HG03103 (cell line): ENCODE results near the gene MRPL47.
"Not testable (repeated sequence)": the region's sequence is repeated elsewhere in the genome, so short reads cannot be mapped to it uniquely, and the experiment has no call there.

Experiments
- ATAC-seq: cut with Tn5 transposase; IDR thresholded peaks from one replicate; pipeline ENCODE4 v1.9.1; 2021; ENCODE audit warnings: low read depth; ENCODE audit not compliant: unreplicated experiment

Gene MRPL47

GRCh38 chr3:179604321-179605078 lies at the start of gene MRPL47, which contains the start of gene NDUFB5:
TSS of gene MRPL47 (minus strand) at chr3:179604638. CDS start at chr3:179604624, 14 bp downstream.
TSS of gene NDUFB5 (plus strand) at chr3:179604794. CDS start at chr3:179604816, 22 bp downstream.
- peak; percentile 92 for ATAC-seq

- ATAC-seq = peak; percentile 56
Observed at GRCh38 chr3:179653096-179653797, 48.8 kb upstream of the MRPL47 start.

DNA sequence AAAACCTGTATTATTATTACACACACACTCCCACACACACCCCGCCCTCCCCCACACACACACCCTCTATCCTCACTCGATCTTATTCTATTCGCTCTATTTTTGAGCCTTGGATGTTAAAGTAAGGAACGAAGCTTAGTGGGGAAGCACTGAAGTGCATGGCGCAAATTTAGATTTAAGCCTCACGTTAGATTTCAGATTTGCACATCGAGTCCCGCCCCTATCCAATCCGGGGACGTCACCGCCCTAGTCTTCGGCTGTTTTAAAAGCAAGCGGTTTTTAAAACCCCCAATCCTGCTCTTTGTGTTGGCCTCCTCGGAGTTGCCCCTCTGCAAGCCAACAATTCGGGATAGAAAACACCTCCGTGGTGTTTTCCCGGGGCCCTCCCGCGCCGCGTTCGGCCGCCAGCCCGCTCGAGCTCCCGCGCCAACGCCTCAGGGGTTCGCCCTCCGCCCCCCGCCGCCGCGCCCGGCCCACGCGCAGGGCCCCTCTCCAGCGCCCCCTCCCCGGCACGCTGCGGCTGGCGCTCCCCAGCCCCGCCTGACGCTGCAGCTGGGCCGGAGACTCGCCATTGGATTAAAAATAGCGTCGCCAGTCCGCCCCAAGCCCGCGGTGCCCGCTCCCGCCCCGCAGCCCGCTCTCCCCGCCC lies 48.1 kb upstream of the MRPL47 start, which contains the start of gene USP13:
USP13 (plus strand) TSS at position 594 of the 649 bp plus-strand sequence. CDS start 186 bp downstream, outside the sequence.
- ATAC-seq = peak; percentile 58

GRCh38 chr3:179651687-179652446 lies 47.4 kb upstream of the MRPL47 start:
- no peak for ATAC-seq

DNA sequence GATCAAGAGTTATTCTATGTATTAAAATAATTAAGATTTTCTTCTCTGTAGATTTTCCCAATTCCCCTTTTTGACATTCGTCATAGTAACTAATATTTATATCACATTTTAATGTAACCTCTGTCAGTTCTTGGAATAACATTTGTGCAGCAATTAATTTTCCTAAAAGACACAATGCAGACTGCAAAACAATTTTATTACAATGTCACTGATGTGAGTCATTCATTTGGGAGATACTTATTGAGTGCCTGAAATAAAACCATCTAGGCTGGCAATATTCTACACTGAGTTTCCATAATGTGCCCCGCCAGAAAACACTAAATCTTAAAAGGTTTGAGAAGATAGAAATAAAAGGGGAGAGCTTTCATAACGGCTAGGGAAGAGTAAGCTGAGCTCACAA lies 41.7 kb upstream of the MRPL47 start:
- no peak for ATAC-seq

DNA sequence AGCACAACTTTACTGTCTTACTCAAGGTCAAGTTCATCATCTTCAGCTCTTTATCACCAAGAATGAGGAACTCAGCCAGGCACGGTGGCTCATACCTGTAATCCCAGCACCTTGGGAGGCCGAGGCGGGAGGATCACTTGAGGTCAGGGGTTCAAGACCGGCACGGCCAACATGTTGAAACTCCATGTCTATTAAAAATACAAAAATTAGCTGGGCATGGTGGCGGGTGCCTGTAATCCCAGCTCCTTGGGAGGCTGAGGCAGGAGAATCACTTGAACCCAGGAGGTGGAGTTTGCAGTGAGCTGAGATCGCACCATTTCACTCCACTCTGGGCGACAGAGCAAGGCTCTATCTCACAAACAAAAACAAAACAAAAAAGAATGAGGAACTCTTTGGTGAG lies 39.4 kb upstream of the MRPL47 start:
- not testable (repeated sequence) for ATAC-seq

- ATAC-seq = no peak
Observed at GRCh38 chr3:179642871-179643270, 38.4 kb upstream of the MRPL47 start.

GRCh38 chr3:179640469-179640868 lies 36.0 kb upstream of the MRPL47 start:
- ATAC-seq = no peak

DNA sequence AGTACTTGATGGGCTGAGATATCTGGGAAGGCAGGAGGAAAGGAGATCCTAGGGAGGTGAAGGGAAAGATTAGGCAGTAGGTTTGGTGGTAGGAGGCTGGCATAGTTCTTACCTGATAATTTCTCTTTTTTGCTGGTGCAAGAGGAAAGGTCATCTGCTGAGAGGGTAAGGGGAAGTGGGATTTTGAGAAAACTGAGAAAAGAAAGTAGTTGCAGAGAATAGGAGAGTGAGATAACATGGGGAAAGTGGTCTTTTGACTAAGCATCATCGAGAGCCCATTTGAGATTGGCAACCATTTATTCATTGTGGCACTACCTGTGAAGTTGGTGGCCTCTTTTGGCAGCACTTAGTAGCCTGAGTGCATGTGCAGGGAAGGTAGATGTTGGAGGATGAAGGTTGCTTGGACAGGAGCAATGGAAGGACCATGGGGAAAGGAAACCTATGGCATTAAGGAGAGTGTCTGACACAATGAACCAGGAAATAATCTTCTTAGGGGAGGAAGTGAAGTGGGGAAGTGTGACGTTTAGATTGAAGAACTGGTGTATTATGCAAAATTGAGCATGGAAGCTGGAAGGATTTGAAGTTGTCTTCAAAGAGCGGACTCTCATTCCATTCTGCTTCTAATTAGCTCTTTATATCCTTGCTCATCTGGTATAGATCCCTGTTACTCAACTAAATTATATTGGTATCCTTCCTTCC lies 26.5 kb upstream of the MRPL47 start:
- no peak for ATAC-seq

DNA sequence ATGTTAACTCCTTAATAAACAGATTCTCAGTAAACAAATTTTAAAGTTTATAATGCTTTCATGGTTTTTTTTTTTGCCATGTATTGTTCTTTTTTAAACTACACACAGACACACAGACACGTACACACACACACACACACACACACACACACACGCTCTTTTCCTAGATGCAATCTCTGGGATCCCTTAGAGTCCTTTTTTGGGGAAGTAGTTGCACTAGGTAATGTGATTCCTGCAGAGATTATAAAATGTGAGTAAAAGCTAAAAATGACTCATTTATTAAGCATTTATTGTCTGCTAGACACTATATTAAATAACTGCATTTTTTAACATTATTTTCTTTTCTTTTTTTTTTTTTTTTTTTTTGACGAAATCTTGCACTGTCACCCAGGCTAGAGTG lies 20.0 kb upstream of the MRPL47 start:
- no peak for ATAC-seq

- no peak for ATAC-seq
Observed at GRCh38 chr3:179622023-179622422, 17.6 kb upstream of the MRPL47 start.

- no peak for ATAC-seq
Observed at GRCh38 chr3:179615458-179616173, 11.2 kb upstream of the MRPL47 start.

- ATAC-seq = no peak
Observed at GRCh38 chr3:179613807-179614206, 9.4 kb upstream of the MRPL47 start.

DNA sequence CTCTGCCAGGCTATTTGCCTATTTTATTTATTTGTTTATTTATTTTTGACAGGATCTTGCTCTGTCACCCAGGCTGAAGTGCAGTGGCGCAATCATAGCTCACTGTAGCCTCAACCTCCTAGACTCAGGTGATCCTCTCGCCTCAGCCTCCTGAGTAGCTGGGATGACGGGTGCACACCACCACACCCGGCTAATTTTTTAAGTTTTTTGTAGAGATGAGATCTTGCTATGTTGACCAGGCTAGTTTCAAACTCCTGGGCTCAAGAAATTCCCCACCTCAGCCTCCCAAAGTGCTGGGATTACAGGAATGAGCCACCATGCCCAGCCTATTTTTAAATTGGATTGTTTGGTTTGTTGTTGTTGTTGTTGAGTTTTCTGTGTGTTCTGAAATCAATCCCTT lies 5.6 kb upstream of the MRPL47 start:
- no peak for ATAC-seq

DNA sequence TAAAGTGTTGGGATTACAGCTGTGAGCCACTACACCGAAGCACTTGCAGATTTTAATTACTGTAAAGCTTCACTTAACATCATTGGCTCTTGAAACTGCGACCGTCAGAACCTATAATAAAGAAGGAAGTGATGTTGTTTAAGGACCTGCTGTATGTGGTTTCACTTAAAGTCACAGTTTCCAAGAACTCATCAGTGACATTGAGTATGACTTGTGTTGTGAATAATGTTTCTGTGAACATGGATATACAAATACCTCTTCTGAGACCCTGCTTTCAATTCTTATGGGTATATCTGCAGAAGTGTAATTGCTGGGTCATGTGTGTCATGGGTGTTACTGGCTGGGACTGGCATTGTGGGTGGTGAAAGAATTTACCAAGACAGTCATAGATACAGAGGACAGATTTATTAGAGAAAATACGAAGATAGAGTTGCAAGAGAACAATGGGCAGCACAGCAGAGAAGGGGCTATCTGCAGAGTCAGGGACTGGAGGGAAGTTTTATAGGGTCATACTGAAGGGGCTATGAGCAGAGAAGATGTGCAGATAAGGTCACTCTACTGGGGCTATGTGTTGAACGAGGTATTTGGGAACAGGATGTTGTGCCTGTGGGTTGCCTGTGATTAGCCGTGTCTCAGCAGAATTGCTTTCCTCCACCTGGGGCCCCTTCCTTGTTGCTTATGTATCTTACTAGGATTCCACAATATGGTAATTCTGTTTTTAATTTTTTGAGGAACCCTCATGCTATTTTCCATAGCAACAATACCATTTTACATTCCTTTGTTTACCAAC lies 4.7 kb upstream of the MRPL47 start:
- peak; percentile 51 for ATAC-seq

GRCh38 chr3:179606534-179607085 lies 2.2 kb upstream of the MRPL47 start:
- no peak for ATAC-seq

DNA sequence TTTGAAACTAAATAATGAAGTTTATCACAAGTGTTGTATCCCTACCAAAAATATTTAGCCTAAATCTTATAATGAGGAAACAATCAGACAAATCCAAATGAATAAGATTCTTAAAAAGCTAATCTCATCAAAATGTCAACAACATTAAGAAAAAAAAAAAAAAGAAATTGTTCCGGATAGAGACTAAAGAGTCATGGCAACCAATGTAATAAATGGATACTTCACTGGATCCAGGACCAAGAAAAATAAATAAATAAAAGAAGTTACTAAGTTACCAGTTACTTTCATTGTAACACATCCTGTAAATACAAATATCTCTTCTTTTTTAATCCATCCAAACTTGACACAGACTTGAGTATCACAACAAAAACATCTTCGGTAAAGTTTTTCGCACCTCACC lies 607 bp downstream of the MRPL47 start:
- no peak for ATAC-seq

- ATAC-seq = no peak
Observed at GRCh38 chr3:179603321-179603720, 1.1 kb downstream of the MRPL47 start.
